ENCODE measurements around the gene HYAL2.
"Not testable (repeated sequence)": the region's sequence is repeated elsewhere in the genome, so short reads cannot be mapped to it uniquely, and the experiment has no call there.

The HYAL2 gene

DNA sequence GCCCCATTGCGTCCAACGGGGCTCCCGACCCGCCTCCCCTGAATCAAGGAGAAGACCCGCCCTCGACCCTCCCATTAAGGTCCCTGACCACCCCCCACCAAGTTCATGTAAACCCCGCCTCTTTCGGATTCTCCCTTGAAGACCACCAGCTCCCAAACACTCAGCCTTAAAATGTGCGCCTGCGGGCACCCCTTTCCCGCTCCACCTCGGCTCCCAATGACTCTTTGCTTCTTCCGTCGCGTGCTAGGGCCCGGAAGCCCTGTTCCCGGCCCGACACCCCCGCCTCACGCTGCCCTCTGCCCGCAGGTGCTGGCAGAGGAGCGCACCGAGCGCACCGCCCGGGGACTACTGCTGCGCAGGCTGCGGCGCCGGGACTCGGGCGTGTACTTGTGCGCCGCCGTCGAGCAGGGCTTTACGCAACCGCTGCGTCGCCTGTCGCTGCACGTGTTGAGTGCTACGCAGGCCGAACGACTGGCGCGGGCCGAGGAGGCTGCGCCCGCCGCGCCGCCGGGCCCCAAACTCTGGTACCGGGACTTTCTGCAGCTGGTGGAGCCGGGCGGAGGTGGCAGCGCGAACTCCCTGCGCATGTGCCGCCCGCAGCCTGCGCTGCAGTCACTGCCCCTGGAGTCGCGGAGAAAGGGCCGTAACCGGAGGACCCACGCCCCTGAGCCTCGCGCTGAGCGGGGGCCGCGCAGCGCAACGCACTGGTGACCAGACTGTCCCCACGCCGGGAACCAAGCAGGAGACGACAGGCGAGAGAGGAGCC lies 46.4 kb downstream of the HYAL2 start:
- in situ Hi-C loops (cut with MboI; ENCODE audit: low pct_unique_long_range_greater_than_20kb, low sequenced_read_pairs): no loop called here
- no peak for DNase-seq

DNA sequence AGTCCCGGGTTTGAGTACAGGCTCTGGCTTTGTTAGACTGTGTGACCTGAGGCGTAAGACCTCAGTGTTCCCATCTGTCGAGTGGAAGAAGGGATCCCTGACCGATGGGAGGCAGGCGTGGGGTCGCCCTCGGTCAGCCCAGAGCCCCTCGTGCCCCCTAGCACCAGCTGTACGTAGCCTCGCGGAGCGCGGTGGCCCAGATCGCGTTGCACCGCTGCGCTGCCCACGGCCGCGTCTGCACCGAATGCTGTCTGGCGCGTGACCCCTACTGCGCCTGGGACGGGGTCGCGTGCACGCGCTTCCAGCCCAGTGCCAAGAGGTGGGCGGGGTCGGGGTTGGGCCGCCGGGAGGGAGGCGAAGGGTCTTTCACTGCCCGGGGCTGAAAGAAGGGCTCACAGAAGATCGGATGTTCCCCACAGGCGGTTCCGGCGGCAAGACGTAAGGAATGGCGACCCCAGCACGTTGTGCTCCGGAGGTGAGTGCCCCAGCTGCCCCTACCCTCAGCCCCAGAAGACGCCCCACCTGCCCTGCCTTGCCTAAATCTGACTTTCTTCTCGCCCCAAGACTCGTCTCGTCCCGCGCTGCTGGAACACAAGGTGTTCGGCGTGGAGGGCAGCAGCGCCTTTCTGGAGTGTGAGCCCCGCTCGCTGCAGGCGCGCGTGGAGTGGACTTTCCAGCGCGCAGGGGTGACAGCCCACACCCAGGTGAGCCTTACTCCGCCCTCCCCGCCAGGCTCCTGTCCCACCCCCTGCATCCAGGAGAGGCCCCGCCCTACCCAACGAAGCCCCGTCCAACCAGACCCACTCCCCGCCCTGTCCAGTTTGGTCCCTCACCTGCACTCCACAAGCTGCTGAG lies 47.2 kb downstream of the HYAL2 start:
- in situ Hi-C loops (cut with MboI; ENCODE audit: low pct_unique_long_range_greater_than_20kb, low sequenced_read_pairs): no loop called here
- no peak for DNase-seq

DNA sequence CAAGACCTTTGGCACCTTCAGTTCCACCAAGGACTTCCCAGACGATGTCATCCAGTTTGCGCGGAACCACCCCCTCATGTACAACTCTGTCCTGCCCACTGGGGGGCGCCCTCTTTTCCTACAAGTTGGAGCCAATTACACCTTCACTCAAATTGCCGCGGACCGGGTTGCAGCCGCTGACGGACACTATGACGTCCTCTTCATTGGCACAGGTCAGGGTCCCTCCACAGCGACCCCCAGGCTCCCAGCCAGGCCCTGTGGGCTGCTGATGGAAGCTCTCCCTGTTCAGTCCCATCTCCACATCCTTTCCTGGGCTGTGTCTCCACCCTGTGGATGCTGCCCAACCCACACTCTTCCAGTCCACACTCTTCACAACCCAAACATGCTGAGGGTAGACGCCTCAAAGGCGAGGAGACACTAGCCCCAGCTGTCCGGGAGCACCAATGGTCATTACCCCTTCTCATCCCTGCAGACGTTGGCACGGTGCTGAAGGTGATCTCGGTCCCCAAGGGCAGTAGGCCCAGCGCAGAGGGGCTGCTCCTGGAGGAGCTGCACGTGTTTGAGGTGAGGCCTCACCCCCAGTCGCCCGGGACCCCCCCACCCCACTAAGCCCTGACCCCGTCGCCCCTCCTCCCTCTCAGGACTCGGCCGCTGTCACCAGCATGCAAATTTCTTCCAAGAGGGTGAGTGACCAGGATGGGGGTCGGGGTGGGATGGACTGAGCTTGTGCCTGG lies 48.0 kb downstream of the HYAL2 start:
- in situ Hi-C loops (cut with MboI; ENCODE audit: low pct_unique_long_range_greater_than_20kb, low sequenced_read_pairs): no loop called here
- peak; percentile 84 for DNase-seq

DNA sequence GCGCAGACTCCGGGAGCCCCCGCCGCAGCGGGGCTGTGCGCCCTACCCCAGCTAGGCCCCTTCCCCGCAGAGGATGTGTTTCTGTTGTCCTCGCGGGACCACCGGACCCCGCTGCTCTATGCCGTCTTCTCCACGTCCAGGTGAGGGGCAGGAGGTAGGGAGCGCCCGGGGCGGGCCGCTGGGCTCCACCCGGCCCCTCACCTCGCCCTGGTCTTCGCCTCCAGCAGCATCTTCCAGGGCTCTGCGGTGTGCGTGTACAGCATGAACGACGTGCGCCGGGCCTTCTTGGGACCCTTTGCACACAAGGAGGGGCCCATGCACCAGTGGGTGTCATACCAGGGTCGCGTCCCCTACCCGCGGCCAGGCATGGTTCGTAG lies 48.9 kb downstream of the HYAL2 start:
- no peak for DNase-seq
- in situ Hi-C loops (cut with MboI; ENCODE audit: low pct_unique_long_range_greater_than_20kb, low sequenced_read_pairs): no loop called here

DNA sequence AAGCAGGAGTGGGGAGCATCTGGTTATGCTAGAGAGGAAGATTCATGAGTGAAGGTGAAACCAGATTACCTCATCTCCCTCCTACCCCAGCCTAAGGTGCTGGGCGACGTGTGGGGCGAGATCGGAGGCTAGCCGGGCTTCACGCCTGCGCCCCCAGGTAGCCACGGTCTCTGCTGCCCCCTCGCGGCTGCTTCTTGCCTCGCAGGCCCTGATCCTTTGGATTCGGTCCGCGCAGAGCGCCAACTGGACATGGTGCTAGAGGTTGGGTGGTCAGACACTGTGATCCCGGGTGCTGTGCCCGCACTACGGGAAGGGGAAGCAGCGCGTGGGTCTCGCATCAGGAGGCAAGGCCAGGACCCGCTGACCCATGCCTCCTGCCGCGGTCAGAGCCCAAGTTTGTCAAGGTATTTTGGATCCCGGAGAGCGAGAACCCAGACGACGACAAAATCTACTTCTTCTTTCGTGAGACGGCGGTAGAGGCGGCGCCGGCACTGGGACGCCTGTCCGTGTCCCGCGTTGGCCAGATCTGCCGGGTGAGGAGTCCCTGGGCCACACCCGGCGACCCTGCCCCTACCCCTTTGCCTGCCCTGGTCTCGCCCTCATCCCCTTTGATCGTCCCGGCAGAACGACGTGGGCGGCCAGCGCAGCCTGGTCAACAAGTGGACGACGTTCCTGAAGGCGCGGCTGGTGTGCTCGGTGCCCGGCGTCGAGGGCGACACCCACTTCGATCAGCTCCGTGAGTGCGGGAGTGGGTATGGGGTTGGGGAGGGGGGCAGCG lies 49.4 kb downstream of the HYAL2 start:
- peak; percentile 84 for DNase-seq
- in situ Hi-C loops (cut with MboI; ENCODE audit: low pct_unique_long_range_greater_than_20kb, low sequenced_read_pairs): no loop called here

GRCh38 chr3:50272538-50272910 lies 50.0 kb downstream of the HYAL2 start:
- in situ Hi-C loops (cut with MboI; ENCODE audit: low pct_unique_long_range_greater_than_20kb, low sequenced_read_pairs); DNase-seq: not testable (repeated sequence)

DNA sequence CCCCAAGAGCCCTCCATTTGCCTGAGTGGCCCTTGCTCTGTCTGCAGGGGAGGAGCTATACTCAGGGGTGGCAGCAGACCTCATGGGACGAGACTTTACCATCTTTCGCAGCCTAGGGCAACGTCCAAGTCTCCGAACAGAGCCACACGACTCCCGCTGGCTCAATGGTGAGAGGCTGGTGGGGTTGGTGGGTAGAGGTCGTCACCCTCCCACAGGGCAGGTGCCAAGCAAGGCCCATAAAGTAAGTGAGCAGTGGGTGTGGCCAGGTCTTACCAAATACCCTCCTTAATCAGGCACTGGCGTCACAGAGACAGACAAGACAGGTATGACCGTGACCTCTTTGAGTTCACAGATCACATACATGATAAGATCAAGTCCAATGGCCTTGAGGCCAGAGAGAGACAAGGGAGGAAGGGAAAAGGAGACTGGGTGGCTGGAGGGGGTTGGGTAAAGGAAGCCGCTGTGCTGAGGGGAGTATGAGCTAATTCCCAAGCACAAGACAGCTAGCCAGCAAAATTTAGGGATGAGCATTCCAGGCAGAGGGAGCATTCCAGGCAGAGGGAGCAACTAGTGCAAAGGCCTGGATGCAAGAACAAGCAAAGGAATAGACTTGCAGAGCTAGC lies 51.1 kb downstream of the HYAL2 start:
- DNase-seq: no peak
- in situ Hi-C loops (cut with MboI; ENCODE audit: low pct_unique_long_range_greater_than_20kb, low sequenced_read_pairs): no loop called here

- no peak for DNase-seq
- in situ Hi-C loops (cut with MboI; ENCODE audit: low pct_unique_long_range_greater_than_20kb, low sequenced_read_pairs): no loop called here
These were observed 51.9 kb downstream of the HYAL2 start for GRCh38 chr3:50270422-50271224.

- in situ Hi-C loops (cut with MboI; ENCODE audit: low pct_unique_long_range_greater_than_20kb, low sequenced_read_pairs): no loop called here
- no peak for DNase-seq
These were observed 52.5 kb downstream of the HYAL2 start for GRCh38 chr3:50269977-50270413.

GRCh38 chr3:50269460-50269859 lies 53.1 kb downstream of the HYAL2 start:
- no peak for DNase-seq
- in situ Hi-C loops (cut with MboI; ENCODE audit: low pct_unique_long_range_greater_than_20kb, low sequenced_read_pairs): no loop called here

DNA sequence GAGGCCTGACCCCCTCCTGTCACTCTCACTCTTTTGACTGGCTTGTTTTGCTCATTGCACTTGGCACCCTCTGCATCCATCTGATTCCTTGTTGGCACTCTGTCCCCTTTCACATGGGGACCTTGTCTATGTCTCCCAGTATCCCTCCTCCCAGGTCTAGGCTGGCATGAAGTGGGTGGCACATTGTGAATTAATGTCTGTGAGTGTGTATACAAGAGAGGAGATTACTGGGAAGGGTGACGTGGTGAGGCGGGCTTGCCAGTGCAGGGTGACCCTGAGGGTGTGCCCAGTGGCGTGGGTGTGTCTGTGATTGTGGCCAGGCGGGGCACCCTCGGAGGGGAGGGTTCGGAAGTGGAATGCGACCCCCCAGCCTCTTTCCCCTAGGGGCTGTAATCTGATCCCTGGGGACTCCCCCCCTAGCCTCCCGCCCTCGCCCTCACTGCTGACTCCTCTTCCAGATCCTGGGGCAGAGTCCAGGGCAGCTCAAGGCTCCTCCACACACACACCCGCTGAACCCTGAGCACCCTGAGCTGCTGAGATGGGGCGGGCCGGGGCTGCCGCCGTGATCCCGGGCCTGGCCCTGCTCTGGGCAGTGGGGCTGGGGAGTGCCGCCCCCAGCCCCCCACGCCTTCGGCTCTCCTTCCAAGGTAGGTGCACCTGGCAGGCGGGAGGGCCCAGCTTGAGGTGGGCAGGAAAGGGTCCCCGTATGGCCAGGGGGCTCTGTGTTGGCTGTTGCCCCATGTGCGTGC lies 53.7 kb downstream of the HYAL2 start, which contains the start of gene SEMA3B:
Gene SEMA3B, plus strand, starts transcription at position 445 of the 749 bp plus-strand sequence. Its CDS starts 94 bp downstream, at position 539.
- in situ Hi-C loops (cut with MboI; ENCODE audit: low pct_unique_long_range_greater_than_20kb, low sequenced_read_pairs): no loop called here
- DNase-seq: no peak

DNA sequence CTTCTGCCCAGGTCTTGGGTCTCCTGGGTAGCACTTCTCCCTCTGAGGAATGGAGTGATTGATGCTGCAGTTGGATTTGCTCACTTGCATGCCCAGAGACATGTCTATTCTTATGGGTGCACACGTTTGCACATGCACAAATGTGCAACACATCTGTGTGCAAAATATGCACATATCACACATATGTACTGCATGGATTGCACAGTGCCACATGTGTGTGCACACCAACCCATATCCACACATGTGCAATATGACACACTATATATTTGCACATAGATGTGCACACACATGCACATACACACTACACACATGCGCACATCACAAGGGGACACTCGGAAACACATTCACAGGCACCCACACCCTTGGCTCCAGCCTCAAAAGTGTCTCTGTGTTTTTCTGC lies 54.3 kb downstream of the HYAL2 start:
- no peak for DNase-seq
- in situ Hi-C loops (cut with MboI; ENCODE audit: low pct_unique_long_range_greater_than_20kb, low sequenced_read_pairs): no loop called here
